Stimulated activated CD8-positive, alpha-beta memory T cell treated with anti-CD3 and anti-CD28 coated beads, Interleukin-15, amount 100 ng/mL, for 24 hours (primary cell): Measurements from ENCODE around the gene NIT1.

Experiments used
- DNase-seq: peaks from one replicate; pipeline ENCODE4 v3.0.0-alpha.2; 2020; ENCODE audit warnings: low read depth

The NIT1 gene

GRCh38 chr1:161117759-161118581 is at the start of gene NIT1, which contains the start of gene PFDN2:
Gene NIT1 (plus strand): TSS chr1:161118105. CDS start chr1:161118177, 72 bp downstream.
Gene PFDN2 (minus strand): TSS chr1:161118037. CDS start chr1:161118026, 11 bp downstream.
- peak; percentile 71 for DNase-seq

- DNase-seq = peak; percentile 42
Observed at GRCh38 chr1:161068306-161069234, 49.3 kb upstream of the NIT1 start.

GRCh38 chr1:161069241-161069640 is 48.7 kb upstream of the NIT1 start:
- DNase-seq = no peak

- peak; percentile 47 for DNase-seq
Observed at GRCh38 chr1:161069731-161070270, 48.1 kb upstream of the NIT1 start, which contains the start of gene ARHGAP30. Gene ARHGAP30 (minus strand): TSS chr1:161069891. CDS start chr1:161069624, 267 bp downstream.

- DNase-seq = no peak
Observed at GRCh38 chr1:161070761-161071160, 47.1 kb upstream of the NIT1 start.

- no peak for DNase-seq
Observed at GRCh38 chr1:161071886-161072371, 46.0 kb upstream of the NIT1 start.

- no peak for DNase-seq
Observed at GRCh38 chr1:161072751-161073449, 45.0 kb upstream of the NIT1 start.

- DNase-seq = no peak
Observed at GRCh38 chr1:161073474-161074121, 44.3 kb upstream of the NIT1 start.

GRCh38 chr1:161074676-161075368 is 43.1 kb upstream of the NIT1 start:
- DNase-seq = no peak

- no peak for DNase-seq
Observed at GRCh38 chr1:161076410-161076809, 41.5 kb upstream of the NIT1 start.

- DNase-seq = no peak
Observed at GRCh38 chr1:161077426-161077825, 40.5 kb upstream of the NIT1 start.

GRCh38 chr1:161079436-161080110 is 38.3 kb upstream of the NIT1 start:
- no peak for DNase-seq

- DNase-seq = no peak
Observed at GRCh38 chr1:161080441-161081405, 37.2 kb upstream of the NIT1 start.

GRCh38 chr1:161081519-161081918 is 36.4 kb upstream of the NIT1 start:
- no peak for DNase-seq

GRCh38 chr1:161082483-161082882 is 35.4 kb upstream of the NIT1 start:
- no peak for DNase-seq

GRCh38 chr1:161082996-161083747 is 34.7 kb upstream of the NIT1 start:
- DNase-seq = no peak

GRCh38 chr1:161083748-161084596 is 33.9 kb upstream of the NIT1 start:
- no peak for DNase-seq
